HG02759 (cell line): ENCODE results near the gene TNFRSF11A.

Experiments
- ATAC-seq: cut with Tn5 transposase; IDR thresholded peaks from one replicate; pipeline ENCODE4 v1.9.1; 2021; ENCODE audit warnings: mild to moderate bottlenecking, moderate library complexity; ENCODE audit not compliant: unreplicated experiment

TNFRSF11A gene

DNA sequence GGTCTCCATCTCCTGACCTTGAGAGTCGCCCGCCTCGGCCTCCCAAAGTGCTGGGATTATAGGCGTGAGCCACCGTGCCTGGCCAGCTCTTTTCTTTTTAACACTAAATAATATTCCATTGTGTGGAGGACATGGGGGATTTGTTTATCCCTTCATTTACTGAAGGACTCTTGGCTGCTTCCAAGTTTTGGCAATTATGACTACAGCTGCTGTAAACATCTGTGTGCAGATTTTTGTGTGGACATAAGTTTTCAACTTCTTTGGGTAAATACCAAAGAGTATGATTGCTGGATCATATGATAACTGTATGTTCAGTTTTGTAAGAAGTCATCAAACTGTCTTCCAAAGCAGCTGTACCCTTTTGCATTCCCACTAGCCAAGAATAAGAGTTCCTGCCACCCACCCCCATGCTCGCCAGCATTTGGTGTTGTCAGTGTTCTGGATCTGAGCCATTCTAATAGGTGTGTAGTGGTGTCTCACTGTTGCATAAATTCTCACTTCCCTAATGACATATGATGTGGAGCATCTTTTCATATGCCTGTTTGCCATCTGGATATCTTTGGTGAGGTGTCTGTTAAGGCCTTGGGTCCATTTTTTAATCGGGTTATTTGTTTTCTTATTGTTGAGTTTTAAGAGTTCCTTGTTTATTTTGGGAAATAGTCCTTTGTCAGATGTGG, 52.2 kb downstream of the TNFRSF11A start:
- no peak for ATAC-seq

DNA sequence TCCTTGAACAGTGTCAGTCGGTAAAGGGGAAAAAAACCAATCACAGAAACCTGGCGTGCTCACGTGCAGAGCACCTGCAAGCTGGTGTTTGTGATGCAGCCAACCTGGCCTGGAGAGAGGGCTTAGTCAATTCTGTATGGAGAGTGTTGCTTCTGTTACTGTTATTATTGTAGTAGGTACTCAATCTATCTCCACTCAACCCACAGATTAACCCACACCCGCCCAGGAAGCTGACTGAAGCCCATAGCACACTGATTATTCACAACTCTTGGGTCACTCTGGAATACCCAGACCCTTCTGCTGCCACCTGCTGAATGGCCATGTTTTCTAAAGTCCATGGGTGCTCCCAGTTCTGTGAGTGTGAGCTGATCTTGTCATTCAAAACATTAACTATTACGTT, 53.9 kb downstream of the TNFRSF11A start:
- no peak for ATAC-seq

DNA sequence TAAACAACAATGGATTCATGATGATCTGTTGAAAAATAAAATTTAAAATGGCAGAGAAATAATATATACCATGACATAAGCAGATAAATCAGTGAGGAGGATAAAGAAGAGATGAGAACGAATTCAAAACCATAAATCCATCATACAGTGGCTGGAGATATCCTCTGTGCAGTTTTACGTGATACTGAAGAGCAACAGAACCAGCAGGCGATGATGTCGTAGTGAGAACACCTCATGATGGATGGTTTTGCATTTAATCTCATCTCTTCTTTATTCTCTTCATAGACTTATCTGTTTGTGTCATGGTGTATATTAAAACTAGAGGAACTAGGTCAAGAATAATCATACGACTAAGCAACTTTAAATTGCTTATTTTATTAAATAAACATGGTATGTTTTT, 56.3 kb downstream of the TNFRSF11A start:
- ATAC-seq, result no peak

DNA sequence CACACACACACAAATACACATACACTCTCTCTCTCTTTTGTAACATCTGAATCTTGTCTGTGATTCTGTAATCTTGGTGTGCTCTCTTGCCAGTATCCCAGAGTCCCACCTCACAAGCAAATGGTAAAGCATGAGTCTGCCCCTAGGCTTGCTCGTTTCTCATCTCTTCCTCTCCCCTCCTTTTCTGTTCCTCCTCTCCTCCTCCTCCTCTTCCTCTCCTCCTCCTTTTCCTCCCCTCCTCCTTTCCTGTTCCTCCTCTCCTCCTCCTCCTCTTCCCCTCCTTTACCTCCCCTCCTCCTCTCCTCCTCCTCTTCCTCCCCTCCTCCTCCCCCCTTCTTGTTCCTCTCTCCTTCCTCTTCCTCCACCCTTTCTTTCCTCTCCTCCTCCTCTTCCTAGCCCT, 59.0 kb downstream of the TNFRSF11A start:
- ATAC-seq, result no peak

DNA sequence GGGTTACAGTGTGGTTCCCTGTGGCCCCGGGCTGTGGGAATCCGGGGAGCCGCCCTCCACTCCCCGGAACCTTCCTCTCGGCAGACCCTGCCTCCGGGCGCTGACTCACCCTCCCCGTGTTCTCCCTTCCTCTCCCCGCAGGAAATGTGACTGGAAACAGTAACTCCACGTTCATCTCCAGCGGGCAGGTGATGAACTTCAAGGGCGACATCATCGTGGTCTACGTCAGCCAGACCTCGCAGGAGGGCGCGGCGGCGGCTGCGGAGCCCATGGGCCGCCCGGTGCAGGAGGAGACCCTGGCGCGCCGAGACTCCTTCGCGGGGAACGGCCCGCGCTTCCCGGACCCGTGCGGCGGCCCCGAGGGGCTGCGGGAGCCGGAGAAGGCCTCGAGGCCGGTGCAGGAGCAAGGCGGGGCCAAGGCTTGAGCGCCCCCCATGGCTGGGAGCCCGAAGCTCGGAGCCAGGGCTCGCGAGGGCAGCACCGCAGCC, 59.5 kb downstream of the TNFRSF11A start:
- no peak for ATAC-seq

DNA sequence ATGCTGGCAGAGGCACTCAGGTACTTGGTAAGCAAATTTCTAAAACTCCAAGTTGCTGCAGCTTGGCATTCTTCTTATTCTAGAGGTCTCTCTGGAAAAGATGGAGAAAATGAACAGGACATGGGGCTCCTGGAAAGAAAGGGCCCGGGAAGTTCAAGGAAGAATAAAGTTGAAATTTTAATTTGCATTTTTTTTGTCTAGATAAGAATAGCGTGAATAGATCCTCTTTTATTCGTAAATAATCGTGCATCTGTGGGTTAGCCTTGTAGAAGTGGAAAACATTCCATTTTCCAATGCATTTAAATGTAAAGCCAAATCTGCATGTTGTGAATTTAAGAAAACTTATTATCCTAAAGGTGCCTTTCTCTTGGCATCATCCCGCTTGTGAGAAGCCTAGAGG, 61.0 kb downstream of the TNFRSF11A start:
- ATAC-seq, result no peak

DNA sequence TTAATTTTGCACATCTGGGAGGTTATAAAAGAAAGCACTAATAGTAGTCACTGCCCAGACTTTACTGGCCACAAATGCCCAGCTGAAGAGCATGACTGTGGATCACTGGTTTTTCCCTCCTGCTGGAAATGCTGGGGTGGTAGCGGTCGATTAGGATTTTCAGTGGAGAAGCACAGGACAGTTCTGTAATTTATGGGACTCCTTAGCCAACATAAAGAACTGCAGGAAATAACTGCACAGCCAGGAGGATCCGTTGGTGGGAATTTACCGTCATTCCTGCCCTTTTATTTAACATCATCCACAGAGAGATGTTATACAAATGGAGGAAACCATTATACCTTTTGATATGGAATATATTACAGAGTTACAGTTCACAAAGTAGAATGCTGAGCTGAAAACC, 61.5 kb downstream of the TNFRSF11A start:
- no peak for ATAC-seq

DNA sequence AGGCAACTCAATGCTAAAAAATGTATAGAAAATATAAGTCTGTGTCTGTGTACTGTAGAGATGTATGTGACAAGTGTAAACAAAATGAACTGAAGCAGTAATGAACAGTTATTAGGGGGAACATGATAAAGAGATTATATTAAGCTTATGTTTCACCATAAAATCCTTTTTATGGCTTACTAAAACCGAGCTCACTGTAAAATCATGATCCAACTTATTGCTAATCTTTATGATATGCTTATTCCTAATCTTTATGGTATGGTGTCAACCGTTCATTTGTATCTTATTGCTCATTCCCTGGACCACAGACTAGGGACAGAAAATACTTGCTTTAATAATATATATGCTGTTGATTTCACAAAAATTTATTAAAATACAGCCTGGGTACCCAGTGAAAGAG, 62.1 kb downstream of the TNFRSF11A start:
- no peak for ATAC-seq

DNA sequence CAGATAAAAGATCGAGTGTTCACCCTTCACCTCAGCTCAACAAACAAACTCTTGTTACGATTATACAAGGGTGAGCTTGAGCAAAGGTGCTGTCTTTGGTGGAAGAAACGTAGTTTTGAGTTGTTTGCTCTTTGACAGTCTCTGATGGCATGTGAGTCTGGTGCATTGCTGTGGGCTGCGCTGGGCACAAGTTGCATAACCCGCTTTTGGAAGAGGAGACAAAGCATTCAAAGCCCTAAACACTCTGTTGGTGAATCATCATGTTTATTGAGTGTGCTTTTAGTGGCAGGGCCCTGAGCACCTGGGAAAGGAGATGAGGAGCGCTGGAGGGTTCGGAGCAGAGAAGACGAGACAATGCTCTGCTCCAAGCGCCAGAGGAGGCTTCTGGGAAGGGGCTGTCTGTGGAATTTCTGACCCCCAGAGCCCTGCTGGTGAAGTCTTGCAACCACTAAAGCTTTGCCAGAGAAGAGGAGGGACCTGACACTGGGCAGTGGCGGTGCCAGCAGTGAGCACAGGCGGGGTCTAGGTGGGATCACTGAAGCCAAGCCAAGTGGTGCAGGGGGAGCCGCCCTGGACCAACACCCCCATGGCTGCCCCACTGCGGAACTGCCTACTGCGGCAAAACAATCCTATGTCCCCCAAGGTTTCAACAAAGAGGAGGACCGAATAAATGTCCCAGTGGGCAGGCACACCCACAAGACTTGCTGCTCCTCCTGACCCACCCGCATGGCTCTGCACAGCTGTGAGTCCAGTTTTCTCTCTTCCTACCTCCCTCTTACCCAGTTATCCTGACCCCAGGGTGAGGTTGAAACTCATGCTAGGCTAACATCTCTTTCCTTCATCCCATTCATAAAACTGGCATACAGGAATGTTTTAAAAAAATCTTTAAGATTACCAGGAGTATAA, 64.0 kb downstream of the TNFRSF11A start:
- no peak for ATAC-seq

DNA sequence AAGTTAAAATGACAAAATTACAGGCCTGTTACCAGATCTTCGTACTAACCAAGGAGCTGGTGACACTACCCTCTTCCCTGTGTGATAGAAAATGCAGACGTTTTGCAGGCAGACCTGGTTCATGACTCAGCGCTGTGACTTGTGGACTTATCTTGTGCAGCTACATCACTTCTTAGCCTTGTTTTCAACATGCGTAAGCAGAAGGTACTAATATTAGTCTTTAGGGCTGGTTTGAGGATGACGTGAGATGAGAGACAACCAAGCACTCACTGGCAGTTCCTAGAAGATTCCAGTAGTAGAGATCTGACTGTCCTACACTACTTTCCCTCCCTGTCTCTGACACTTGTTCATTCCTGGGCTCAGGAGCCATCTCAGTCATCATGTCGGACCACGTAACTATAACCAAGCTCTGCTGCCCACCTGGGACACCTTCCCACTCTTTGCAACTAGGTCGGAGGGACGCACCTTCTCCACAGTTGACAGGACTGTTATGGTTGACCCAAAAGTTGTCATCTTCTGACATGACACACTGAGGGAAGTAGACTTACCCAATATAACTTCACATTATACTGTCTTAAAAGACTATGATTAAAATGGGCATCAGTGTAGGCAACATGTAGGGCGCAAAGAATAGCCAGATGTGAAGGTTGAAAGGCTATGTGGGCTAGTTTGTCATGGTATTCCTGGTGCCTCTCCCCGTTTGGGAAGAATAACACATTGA, 64.8 kb downstream of the TNFRSF11A start:
- no peak for ATAC-seq

DNA sequence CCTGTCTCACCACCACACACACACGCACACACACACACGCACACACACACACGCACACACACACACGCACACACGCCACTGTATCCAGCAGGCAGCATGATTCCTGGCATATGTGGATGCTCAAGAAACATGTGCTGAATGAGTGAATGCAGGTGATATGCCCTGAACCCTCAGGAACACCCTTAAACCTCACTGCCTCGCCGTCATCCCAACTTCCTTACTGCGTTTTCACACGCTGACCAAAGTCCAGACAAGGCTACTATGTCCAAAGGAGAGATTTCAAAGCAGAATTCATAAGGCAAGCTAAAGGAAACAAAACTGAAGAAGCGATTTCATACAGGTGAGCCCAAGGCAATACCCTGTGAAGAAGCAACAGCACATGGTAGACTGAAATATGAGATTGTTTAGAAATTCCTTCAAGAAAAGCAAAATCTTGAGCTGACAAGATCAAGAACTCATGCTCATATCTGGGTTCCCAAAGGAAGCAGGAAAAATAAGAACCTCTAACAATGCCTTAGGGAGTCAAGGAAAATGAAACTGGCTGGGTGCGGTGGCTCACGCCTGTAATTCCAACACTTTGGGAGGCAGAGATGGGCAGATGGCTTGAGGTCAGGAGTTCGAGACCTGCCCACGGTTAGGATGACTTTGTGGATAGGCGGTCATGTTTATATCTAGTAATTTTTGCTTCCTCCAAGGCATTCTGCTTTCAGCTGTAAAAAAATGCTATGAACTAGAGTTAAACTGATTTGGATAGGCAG, 69.1 kb downstream of the TNFRSF11A start:
- no peak for ATAC-seq

DNA sequence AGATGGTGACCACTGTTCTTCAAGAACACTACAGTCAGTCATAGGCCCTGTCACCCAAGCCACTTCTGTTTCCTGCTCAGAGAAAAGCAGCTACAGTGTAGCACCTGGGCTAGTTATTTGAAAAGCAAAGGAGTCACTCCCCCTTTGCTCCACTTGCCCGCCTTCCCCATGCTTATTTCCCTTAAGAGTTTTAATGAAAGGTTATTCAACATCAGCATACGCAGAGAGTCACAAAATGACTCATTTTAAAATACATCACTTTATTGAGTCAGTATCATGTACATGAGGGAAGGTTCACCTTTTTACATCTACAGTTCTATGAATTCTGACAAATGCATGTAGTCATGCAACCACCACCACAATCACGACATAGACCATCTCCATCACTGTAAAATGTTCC, 71.3 kb downstream of the TNFRSF11A start:
- ATAC-seq, result no peak

DNA sequence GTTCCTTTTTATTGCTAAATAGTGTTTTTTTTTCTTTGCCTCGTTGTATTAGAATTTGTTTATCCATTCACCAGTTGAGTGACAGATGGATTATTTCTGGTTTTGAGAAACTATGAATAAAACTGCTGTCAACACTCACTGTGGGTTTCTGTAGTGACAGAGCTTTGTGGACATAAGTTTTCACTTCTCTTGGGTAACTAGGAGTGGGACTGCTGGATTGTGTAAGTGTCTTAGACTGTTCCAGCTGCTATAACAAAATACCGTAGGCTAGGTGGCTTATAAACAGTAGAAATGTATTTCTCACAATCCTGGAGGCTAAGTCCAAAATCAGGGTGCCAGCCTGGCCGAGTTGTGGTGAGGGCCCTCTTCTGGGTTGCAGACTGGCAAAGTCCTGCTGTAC, 71.9 kb downstream of the TNFRSF11A start:
- ATAC-seq, result no peak

DNA sequence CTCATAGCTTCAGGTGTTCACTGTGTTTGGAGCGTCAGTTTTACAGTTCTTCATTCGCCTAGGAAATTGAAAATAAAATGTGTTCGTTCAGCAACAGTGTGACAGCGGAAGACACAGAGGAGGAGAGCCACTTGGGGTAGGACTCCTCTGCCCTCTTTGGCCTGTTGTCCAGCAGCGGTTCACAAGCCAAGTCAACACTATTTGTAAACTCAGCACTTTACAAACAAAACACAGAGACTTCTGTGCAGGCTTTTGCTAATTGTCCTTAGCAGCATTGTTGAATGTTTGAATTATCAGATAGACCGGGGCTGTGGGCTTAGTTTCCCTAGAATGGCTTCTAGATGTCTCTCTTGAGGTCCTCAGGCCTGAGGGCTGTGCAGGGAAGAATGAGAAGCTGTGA, 73.2 kb downstream of the TNFRSF11A start:
- ATAC-seq, result no peak

DNA sequence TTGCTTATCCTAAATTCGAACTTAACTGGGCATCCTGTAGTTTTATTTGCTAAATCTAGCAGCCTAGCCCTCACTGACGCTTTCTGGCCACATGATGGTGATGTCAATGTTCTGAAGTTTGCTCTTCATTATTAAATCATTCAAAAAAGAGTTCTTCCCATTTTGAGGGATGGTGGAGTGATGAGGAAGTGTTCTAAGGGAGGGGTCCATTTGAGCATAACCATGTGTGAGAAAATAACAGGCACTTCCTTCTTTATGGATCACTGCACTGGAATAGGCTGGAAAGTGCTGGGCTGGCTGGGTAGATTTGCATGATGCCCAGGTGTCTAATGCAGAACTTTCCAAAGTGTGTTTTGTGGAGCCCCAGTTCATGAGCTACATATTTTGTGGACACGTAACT, 74.2 kb downstream of the TNFRSF11A start:
- no peak for ATAC-seq

DNA sequence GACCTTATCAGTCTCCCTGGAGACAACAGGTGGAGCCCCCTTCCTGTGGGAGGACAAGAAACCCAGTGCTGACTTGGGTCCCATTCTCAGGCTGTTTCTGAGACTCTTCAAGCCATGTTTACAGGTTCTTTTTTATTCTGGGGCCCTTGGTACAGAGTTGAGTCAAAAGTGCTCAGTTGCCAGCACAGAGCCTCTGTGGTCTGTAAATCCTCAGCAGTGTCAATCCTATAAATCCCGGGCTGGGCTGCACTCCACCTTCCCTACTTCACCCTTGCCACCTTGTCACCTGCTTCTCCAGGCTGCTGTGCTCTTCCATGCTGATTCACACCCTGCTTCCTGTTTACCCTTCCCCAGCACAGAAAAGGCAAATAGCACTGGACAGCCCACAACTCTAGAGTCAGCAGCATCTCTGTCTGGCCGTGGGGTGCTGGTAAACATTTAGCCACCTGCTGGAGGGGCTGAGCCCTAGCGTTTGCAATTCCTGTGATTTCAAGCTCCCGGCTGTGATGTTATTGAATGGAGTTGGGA, 74.7 kb downstream of the TNFRSF11A start:
- ATAC-seq, result peak; percentile 91

DNA sequence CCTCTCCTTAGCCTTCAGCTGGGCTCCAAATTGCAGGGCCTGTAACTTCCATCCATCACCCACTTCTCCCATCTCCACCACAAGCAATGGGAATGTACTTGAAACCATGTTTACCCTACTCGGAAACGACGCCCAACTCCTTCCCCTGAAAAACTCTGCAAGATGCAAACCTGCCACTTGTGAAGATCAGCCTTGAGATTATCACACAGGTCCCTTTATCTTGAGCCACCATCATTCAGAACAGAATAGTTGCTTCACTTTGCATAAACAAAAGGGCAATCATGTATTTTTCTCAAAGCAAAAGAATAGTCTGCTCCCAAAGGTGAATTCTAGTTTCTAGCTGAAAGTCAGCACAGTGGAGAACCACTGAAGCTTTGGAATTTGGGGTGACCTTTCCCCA, 75.8 kb downstream of the TNFRSF11A start:
- no peak for ATAC-seq

DNA sequence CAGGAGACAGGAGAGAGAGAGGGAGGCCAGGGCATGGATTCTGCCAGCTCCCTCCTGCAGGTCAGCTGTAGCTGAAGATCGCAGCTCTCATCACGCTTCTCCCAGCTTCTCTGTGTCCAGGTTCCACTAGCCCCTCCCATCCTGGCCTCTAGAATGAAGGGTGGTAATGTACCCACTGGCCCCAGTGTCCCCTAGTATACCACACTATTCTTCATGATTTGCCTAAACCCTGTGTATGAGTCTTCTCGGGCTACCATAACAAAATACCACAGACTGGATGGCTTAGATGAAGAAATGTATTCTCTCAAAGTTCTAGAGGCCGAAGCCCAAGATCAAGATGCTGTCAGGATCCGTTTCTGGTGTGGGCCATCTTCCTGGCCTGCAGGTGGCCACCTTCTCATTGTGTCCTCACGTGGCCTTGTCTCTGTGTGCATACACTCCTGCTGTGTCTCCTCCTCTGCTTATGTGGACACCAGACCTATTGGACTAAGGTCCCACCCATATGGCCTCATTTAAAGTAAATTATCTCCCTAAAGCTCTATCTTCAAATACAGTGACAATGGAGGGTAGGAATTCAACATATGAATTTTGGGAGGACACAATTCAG, 77.3 kb downstream of the TNFRSF11A start:
- ATAC-seq, result no peak

DNA sequence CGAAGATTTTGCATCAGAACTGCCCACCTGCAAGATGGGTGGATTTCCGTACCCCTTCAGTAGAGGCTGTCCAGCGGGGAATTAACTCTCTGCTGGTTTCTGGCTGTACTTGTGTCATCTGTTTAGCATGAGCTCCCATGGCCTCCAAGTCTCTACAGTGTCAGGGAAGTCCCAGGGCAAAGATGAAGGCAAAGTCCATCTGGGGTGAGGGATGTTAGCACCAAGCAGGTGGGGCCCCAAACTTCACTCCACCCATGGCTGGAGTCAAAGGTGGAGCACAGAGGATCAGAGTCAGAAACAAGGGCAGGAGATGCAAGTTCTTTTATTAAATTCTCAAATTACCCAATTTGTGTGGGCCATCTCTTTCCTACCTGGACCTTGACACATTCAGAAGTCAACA, 78.0 kb downstream of the TNFRSF11A start:
- no peak for ATAC-seq

DNA sequence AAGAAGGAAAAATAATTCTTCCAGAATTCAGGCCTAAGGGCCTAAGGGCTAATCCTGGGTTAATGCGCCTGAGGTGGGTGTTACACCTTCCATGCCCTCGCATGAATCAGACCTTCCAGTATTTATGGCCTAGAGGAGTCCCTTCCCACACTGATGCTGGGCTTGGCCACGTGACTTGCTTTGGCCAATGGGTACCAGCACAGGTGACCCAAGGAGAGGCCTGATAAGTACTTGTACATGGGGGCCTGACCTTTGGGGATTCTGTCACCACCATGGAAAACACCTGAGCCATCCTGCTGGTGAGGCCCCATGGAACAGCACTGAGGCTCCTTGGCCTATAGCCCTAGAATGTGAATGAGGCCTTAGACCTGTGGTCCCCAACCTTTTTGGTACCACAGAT, 79.8 kb downstream of the TNFRSF11A start:
- ATAC-seq, result no peak
